IMR-90 (cell line): ENCODE data around the gene LHX5. TPM values are rescaled to one million over a fixed set of nuclear protein-coding genes. Genes with fewer than 3 reads are reported as not detected.

Experiments
- ATAC-seq: fragments of 200-7000 bp; cut with Tn5 transposase; 2 replicates; pipeline ENCODE4 v1.9.1; 2020; ENCODE audit warnings: low read depth, mild to moderate bottlenecking, moderate library complexity
- BruUV-seq: library from RNA; stranded (reverse); fragments of 400-500 nt; replicated peaks from 2 replicates; lab custom pipeline; 2021; lab: Mats Ljungman, UMichigan
- CTCF ChIA-PET: fragments of 300-600 bp; formaldehyde crosslinking; extraction: SDS; loops from one replicate; lab custom pipeline; 2021; ENCODE audit warnings: antibody characterized with exemption; lab: Yijun Ruan, JAX
- POLR2A ChIA-PET: fragments of 300-600 bp; sonication (Branson Sonifier 250); formaldehyde crosslinking; loops from one replicate; lab custom pipeline; 2022; ENCODE audit warnings: antibody characterized with exemption; ENCODE audit not compliant: unreplicated experiment; lab: Charles Lee
- DNase-seq: peaks from one replicate; pipeline ENCODE4 v3.0.0; 2013
- H2AFZ ChIP-seq: replicated peaks from 2 replicates; pipeline ENCODE3; 2013; ENCODE audit warnings: low read length, mild to moderate bottlenecking; ENCODE audit not compliant: poor library complexity
- H2AK5ac ChIP-seq: 2 replicates; pipeline ENCODE4 v1.6.1; 2013; ENCODE audit warnings: low read depth, low read length, inconsistent platforms
- H2AK9ac ChIP-seq: replicated peaks from 2 replicates; pipeline ENCODE3; 2013; ENCODE audit warnings: mild to moderate bottlenecking, low read depth, low read length, moderate library complexity; ENCODE audit not compliant: poor library complexity
- H2BK120ac ChIP-seq: 2 replicates; pipeline ENCODE4 v1.6.1; 2013; ENCODE audit warnings: low read depth, low read length, inconsistent platforms
- H2BK15ac ChIP-seq: 3 replicates; pipeline ENCODE4 v1.6.1; 2013; ENCODE audit warnings: low read depth, low read length, inconsistent platforms
- H2BK20ac ChIP-seq: 2 replicates; pipeline ENCODE4 v1.6.1; 2013; ENCODE audit warnings: low read depth, mild to moderate bottlenecking, inconsistent platforms, low read length, moderate library complexity
- H2BK5ac ChIP-seq: 2 replicates; pipeline ENCODE4 v1.6.1; 2013; ENCODE audit warnings: mild to moderate bottlenecking, low read depth, low read length, inconsistent platforms; ENCODE audit not compliant: poor library complexity, severe bottlenecking
- H3K14ac ChIP-seq: replicated peaks from 2 replicates; pipeline ENCODE4 v1.6.1; 2013; ENCODE audit warnings: low read depth, low read length, inconsistent platforms
- H3K18ac ChIP-seq: 2 replicates; pipeline ENCODE4 v1.6.1; 2013; ENCODE audit warnings: low read depth, low read length, control low read depth
- H3K23ac ChIP-seq: 2 replicates; pipeline ENCODE4 v1.6.1; 2013; ENCODE audit warnings: low read depth, low read length, inconsistent platforms
- H3K27ac ChIP-seq: 2 replicates; pipeline ENCODE4 v1.5.1; 2013; ENCODE audit warnings: mild to moderate bottlenecking, control low read depth, low read length; ENCODE audit not compliant: insufficient read depth
- H3K27me3 ChIP-seq: 2 replicates; pipeline ENCODE4 v1.6.1; 2013; ENCODE audit warnings: low read length; ENCODE audit not compliant: control insufficient read depth, insufficient read depth
- H3K36me3 ChIP-seq: 2 replicates; pipeline ENCODE4 v1.6.1; 2013; ENCODE audit warnings: low read length, mixed read lengths; ENCODE audit not compliant: control insufficient read depth, insufficient read depth
- H3K4ac ChIP-seq: 2 replicates; pipeline ENCODE4 v1.6.1; 2013; ENCODE audit warnings: low read depth, low read length, inconsistent platforms
- H3K4me1 ChIP-seq: 2 replicates; pipeline ENCODE4 v1.6.1; 2013; ENCODE audit warnings: low read length, mixed read lengths; ENCODE audit not compliant: control insufficient read depth, insufficient read depth
- H3K4me2 ChIP-seq: 2 replicates; pipeline ENCODE4 v1.6.1; 2013; ENCODE audit warnings: low read depth, mild to moderate bottlenecking, control low read depth, low read length, moderate library complexity
- H3K4me3 ChIP-seq: 2 replicates; pipeline ENCODE4 v1.5.1; 2013; ENCODE audit warnings: low read depth, mild to moderate bottlenecking, control low read depth, low read length, moderate library complexity; ENCODE audit not compliant: insufficient read depth
- H3K56ac ChIP-seq: 2 replicates; pipeline ENCODE4 v1.6.1; 2013; ENCODE audit warnings: low read length, inconsistent platforms; ENCODE audit not compliant: insufficient read depth; ENCODE audit errors: extremely low read depth
- H3K79me1 ChIP-seq, 2 experiments: 2 replicates each; pipeline ENCODE4 v1.6.1; 2013; ENCODE audit warnings: low read length in 2 of 2, inconsistent platforms in 1 of 2, low read depth in 1 of 2
- H3K9ac ChIP-seq: 2 replicates; pipeline ENCODE4 v1.6.1; 2013; ENCODE audit warnings: low read depth, low read length, control low read depth
- H3K9me1 ChIP-seq: 2 replicates; pipeline ENCODE4 v1.6.1; 2013; ENCODE audit warnings: low read length, inconsistent platforms; ENCODE audit not compliant: insufficient read depth
- H3K9me3 ChIP-seq: 2 replicates; pipeline ENCODE4 v1.6.1; 2013; ENCODE audit warnings: low read length; ENCODE audit not compliant: control insufficient read depth, insufficient read depth
- H4K20me1 ChIP-seq: 2 replicates; pipeline ENCODE4 v1.6.1; 2013; ENCODE audit warnings: low read length, inconsistent platforms; ENCODE audit not compliant: insufficient read depth
- H4K5ac ChIP-seq: 2 replicates; pipeline ENCODE4 v1.6.1; 2013; ENCODE audit warnings: mild to moderate bottlenecking, low read depth, low read length, control low read depth
- H4K8ac ChIP-seq, 2 experiments: 2 replicates each; pipeline ENCODE4 v1.6.1; 2013; ENCODE audit warnings: low read depth in 2 of 2, low read length in 2 of 2, control low read depth in 1 of 2, inconsistent platforms in 1 of 2
- H4K91ac ChIP-seq: 2 replicates; pipeline ENCODE4 v1.6.1; 2013; ENCODE audit warnings: low read depth, low read length, inconsistent platforms; ENCODE audit not compliant: insufficient read depth
- CEBPB ChIP-seq: IDR thresholded peaks from 2 replicates; pipeline ENCODE4 v1.6.1; 2012; ENCODE audit warnings: low read depth, low read length, improper control_type of control experiment
- RAD21 ChIP-seq: IDR thresholded peaks from 2 replicates; pipeline ENCODE4 v1.6.1; 2012; ENCODE audit warnings: low read length, improper control_type of control experiment
- SMC3 ChIP-seq: fragments of 150-350 bp; IDR thresholded peaks from 2 replicates; pipeline ENCODE4 v1.6.1; 2016; ENCODE audit warnings: low read depth, mild to moderate bottlenecking, antibody characterized with exemption, low read length, moderate library complexity
- WGBS, 2 experiments: methylation state at CpG; one replicate each; pipeline versions ENCODE4 v1.1.5 to v1.1.7; 2013; ENCODE audit warnings: missing lambda C conversion rate in 2 of 2; ENCODE audit not compliant: insufficient read length in 1 of 2; ENCODE audit errors: extremely low coverage in 2 of 2; 5-methylcytosine and 5-hydroxymethylcytosine counted together
- dilution Hi-C: fragments of 300-500 bp; cut with HindIII; formaldehyde crosslinking; loops from one replicate; pipeline ENCODE4 v1.14.3; 2018; ENCODE audit warnings: low sequenced_read_pairs; ENCODE audit not compliant: unreplicated experiment
- in situ Hi-C: fragments of 300-500 bp; cut with MboI; formaldehyde crosslinking; loops from 3 replicates; pipeline ENCODE4 v1.14.3; 2019; ENCODE audit warnings: low sequenced_read_pairs, inconsistent platforms, mixed read lengths
- intact Hi-C: fragments of 100-400 bp; cut with micrococcal nuclease; formaldehyde crosslinking; loops from 2 replicates; pipeline ENCODE4 v1.10.0; 2022
- polyA plus RNA-seq, 3 experiments: library from polyadenylated mRNA; depleted of rRNA; stranded (reverse); fragments of >200 nt; gene quantifications; 2 replicates each; pipeline ENCODE4 v1.2.3, GENCODE V29; 2012; ENCODE audit warnings: low replicate concordance in 1 of 3
- total RNA-seq: library from RNA; depleted of rRNA; stranded (reverse); fragments of >200 nt; gene quantifications from 2 replicates; pipeline ENCODE4 v1.2.3, GENCODE V29; 2012

LHX5 gene
- total and polyA plus RNA-seq, 2 of the 4 experiments (the other 2 are of a cell fraction), result not detected

DNA sequence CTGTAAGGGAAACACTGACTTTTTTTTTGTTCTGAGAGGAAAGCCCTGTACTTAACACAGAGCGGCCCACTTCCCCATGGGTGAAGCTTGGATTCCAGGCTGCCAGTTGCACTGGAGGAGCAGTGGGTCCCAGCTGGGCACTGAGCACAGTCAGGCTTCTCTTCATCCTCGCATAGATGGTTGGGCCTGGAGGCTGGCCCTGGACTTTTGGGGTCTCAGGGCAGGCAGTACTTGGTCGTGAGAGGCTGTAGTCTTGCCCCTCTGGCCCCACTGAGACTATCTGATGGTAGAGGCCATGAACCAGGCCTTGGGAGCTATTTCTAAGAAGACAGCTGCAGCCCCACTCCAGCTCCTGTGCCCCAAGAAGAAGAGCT lies 6.2 kb upstream of the LHX5 start:
- Histone ChIP-seq H2BK120ac (no peak overlapping the region), H2BK5ac (no peak overlapping the region), H4K20me1 (no peaks in the 10 kb centered on the region), H2BK15ac (no peak overlapping the region), H2AK9ac (no peak overlapping the region), H4K5ac (no peak overlapping the region), H2BK20ac (no peak overlapping the region), H2AFZ (no peak overlapping the region), H3K23ac (no peak overlapping the region), H3K4ac (no peak overlapping the region), H3K4me1 (no peaks in the 10 kb centered on the region), H3K27ac (no peak overlapping the region), H4K91ac (no peak overlapping the region), H4K8ac (no peak overlapping the region), H2AK5ac (no peak overlapping the region), H3K9ac (no peak overlapping the region), H3K4me3 (no peak overlapping the region), H3K56ac (no peak overlapping the region), H3K9me1 (no peaks in the 10 kb centered on the region), H3K79me1 (no peaks in the 10 kb centered on the region), H3K14ac (no peak overlapping the region), H3K4me2 (no peak overlapping the region), H3K18ac (no peak overlapping the region), H3K36me3 (no peaks in the 10 kb centered on the region), H3K9me3 (no peaks in the 10 kb centered on the region), H3K27me3 (peaks cover 64% of the 10 kb centered on the region)
- ChIA-PET CTCF (no interaction called here), POLR2A (no interaction called here)
- intact Hi-C loops, result no loop called here
- no peak for TF ChIP-seq RAD21
- TF ChIP-seq SMC3, result no peak
- no peak for TF ChIP-seq CEBPB
- DNase-seq (no peak), ATAC-seq (no peak)
- 0% methylated on average over 2 of the region's 3 CpGs; no CpG with 5 or more reads in 1 of the 2 experiments for WGBS, 2 experiments
- no TSS peak for BruUV-seq
- in situ Hi-C loops, result no loop called here
- dilution Hi-C loops, result no loop called here
